ENCODE measurements around the gene CD83. TPM values are rescaled to one million over a fixed set of nuclear protein-coding genes. Genes with fewer than 3 reads are reported as not detected.

The CD83 gene
- total RNA-seq, 4 donors from 2014 or later, result 2.0 to 16.9 (median 7.9) TPM

DNA sequence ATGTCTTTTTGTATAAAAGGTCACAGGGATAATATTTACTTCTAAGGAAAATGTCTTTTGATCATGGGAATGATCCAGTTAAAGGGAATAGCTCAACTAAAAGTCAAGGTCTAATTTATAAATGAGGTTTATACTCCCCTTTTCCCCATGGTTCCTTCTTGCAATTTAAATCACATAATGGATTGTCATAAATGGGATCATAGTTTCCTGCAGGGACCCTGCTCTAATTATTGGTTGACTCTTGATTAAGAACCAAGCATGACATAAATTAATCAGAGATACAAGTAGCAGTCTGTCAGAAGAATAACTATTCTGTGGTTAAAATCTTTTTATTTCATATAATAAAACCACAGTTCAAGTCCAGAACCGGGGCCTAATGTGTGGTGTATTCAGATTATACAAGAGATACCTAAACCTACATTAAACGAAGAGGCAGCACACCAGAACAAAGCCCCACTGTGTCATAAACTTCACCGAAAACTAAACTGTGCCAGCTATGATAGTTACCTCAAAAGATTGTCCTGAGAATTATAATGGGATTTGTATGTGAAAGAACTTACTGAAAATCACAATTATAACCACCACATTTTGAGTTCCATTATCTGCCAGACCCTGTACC is 43.0 kb upstream of the CD83 start:
- Histone ChIP-seq H3K27ac (peak overlapping the region; percentile 62 to 69), H3K4me3 (peak overlapping the region in 1 of 2 donors; percentile 34), H3K36me3 (no peaks in the 10 kb centered on the region), H3K4me1 (no peaks in the 10 kb centered on the region), H3K27me3 (no peaks in the 10 kb centered on the region), H3K9me3 (no peaks in the 10 kb centered on the region)
- intact Hi-C loops (cut with DNase I; ENCODE audit: low total_unique reads), result no loop called here
- DNase-seq, result no peak
- TF ChIP-seq, protein P1, sequence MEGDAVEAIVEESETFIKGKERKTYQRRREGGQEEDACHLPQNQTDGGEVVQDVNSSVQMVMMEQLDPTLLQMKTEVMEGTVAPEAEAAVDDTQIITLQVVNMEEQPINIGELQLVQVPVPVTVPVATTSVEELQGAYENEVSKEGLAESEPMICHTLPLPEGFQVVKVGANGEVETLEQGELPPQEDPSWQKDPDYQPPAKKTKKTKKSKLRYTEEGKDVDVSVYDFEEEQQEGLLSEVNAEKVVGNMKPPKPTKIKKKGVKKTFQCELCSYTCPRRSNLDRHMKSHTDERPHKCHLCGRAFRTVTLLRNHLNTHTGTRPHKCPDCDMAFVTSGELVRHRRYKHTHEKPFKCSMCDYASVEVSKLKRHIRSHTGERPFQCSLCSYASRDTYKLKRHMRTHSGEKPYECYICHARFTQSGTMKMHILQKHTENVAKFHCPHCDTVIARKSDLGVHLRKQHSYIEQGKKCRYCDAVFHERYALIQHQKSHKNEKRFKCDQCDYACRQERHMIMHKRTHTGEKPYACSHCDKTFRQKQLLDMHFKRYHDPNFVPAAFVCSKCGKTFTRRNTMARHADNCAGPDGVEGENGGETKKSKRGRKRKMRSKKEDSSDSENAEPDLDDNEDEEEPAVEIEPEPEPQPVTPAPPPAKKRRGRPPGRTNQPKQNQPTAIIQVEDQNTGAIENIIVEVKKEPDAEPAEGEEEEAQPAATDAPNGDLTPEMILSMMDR (IDR thresholded peaks at IDR 0.05), result no peak
- TF ChIP-seq POLR2A (IDR thresholded peaks at IDR 0.05), result no peak

DNA sequence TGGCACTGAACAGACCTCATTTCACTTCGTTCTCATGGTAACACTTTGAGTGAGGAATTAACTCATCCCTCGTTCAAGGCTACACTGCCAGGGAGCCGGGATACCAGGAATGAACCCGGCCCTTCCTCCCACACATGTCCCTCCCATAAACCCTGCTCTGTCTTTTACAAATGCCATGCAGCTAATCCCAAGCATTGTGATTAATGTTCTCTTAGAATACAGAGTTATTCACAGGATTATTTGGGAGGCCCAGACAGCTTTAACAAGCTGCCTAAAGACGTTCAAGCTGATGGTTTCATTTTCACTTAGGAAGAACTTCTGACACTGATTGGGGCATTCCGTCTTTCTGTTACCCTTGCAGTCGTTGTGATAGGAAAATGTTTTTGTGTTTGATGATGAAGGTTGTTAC is 42.5 kb upstream of the CD83 start:
- peak in 1 of 2 donors; percentile 34 for DNase-seq
- H3K9me3 ChIP-seq, result no peaks in the 10 kb centered on the region

DNA sequence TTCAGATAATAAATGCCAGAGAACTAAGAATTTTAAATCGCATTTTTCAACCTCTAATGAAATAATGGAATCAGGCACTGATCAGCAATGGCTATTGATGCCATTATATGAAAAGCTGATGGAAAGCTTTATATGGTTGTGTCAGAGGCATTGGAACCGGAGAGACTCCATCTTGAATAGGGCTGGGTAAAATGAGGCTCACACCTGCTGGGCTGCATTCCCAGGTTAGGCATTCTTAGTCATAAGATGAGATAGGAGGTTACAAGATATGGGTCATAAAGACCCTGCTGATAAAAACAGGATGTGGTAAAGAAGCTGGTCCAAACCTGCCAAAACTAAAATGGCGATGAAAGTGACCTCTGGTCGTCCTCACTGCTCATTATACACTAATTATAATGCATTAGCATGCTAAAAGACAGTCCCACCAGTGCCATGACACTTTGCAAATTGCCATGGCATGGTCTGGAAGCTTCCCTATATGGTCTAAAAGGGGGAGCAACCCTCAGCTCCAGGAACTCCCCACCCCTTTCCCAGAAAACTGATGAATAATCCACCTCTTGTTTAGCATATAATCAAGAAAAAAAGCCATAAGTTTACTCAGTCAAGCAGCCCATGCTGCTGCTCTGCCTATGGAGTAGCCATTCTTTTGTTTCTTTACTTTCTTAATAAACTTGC is 40.2 kb upstream of the CD83 start:
- DNase-seq, result no peak
- no peaks in the 10 kb centered on the region for H3K9me3 ChIP-seq
- no peaks in the 10 kb centered on the region for H3K36me3 ChIP-seq
- TF ChIP-seq POLR2A (IDR thresholded peaks at IDR 0.05), result no peak
- TF ChIP-seq, protein P1 (IDR thresholded peaks at IDR 0.05), result no peak
- no peak overlapping the region for H3K4me3 ChIP-seq
- no peak overlapping the region for H3K27ac ChIP-seq
- no peaks in the 10 kb centered on the region for H3K4me1 ChIP-seq
- H3K27me3 ChIP-seq, result no peaks in the 10 kb centered on the region
- intact Hi-C loops (cut with DNase I; ENCODE audit: low total_unique reads), result no loop called here

More for the DNA sequence above, 42.5 kb upstream of the CD83 start:
- peak overlapping the region; percentile 62 to 69 for H3K27ac ChIP-seq
- no peaks in the 10 kb centered on the region for H3K36me3 ChIP-seq
- intact Hi-C loops (cut with DNase I; ENCODE audit: low total_unique reads), result no loop called here
- TF ChIP-seq POLR2A (IDR thresholded peaks at IDR 0.05), result no peak
- TF ChIP-seq, protein P1 (IDR thresholded peaks at IDR 0.05), result no peak
- H3K4me3 ChIP-seq, result peak overlapping the region; percentile 10 to 34
- no peaks in the 10 kb centered on the region for H3K27me3 ChIP-seq
- no peaks in the 10 kb centered on the region for H3K4me1 ChIP-seq

DNA sequence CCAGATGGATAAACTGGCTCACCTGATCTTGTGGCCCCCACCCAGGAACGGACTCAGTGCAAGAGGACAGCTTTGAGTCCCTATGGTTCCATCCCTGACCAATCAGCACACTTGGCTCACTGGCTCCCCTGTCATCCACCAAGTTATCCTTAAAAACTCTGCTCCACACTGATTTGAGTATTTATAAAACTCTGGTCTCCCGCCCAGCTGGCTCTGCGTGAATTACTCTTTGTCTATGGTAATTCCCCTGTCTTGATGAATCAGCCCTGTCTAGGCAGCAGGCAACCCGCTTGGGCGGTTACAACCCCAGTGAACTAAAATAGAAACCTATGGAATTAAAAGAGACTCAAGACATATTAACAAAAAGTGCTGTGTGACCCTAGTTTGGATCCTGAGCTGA is 38.1 kb upstream of the CD83 start:
- TF ChIP-seq POLR2A (IDR thresholded peaks at IDR 0.05), result no peak
- TF ChIP-seq, protein P1 (IDR thresholded peaks at IDR 0.05), result no peak
- H3K4me1 ChIP-seq, result no peaks in the 10 kb centered on the region
- intact Hi-C loops (cut with DNase I; ENCODE audit: low total_unique reads), result no loop called here
- no peaks in the 10 kb centered on the region for H3K36me3 ChIP-seq
- DNase-seq, result no peak
- H3K27ac ChIP-seq, result no peak overlapping the region
- H3K9me3 ChIP-seq, result no peaks in the 10 kb centered on the region
- H3K4me3 ChIP-seq, result no peak overlapping the region
- no peaks in the 10 kb centered on the region for H3K27me3 ChIP-seq

DNA sequence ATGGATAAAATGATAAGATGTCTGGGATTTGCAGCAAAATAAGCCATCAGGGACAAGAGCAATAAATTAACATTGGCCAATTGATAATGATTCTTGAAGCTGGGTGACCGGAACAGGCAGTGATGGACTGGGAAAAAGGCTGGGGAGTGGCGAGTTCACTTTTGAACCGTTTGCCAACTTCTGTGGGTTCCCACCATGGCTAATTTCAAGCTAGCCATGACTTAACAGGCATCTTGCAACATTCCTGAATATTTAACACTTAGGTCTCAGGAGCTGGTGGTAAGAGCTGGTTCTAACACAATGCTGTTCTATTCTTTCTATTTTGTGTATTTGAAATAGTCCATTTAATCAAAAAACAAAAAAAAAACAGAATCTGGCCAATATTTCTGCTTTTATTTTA is 37.6 kb upstream of the CD83 start:
- Histone ChIP-seq H3K27me3 (no peaks in the 10 kb centered on the region), H3K4me3 (no peak overlapping the region), H3K36me3 (no peaks in the 10 kb centered on the region), H3K9me3 (no peaks in the 10 kb centered on the region), H3K4me1 (no peaks in the 10 kb centered on the region), H3K27ac (no peak overlapping the region)
- intact Hi-C loops (cut with DNase I; ENCODE audit: low total_unique reads), result no loop called here
- no peak for DNase-seq
- TF ChIP-seq, protein P1 (IDR thresholded peaks at IDR 0.05), result no peak
- TF ChIP-seq POLR2A (IDR thresholded peaks at IDR 0.05), result no peak

Data from uterus (tissue), 4 donors.